Activated CD4-positive, alpha-beta T cell treated with anti-CD3 and anti-CD28 coated beads, Interleukin-2, amount 50 U/mL, for 4 hours (primary cell): Measurements from ENCODE around the gene CD28.

Experiments
- DNase-seq, 2 experiments: peaks; one replicate each; pipeline ENCODE4 v3.0.0-alpha.2; 2020

The CD28 gene

GRCh38 chr2:203706403-203706802 lies at the start of gene CD28:
Gene CD28, plus strand, starts transcription at chr2:203706639. Its CDS starts 58 bp downstream, at chr2:203706697.
- peak; percentile 62 to 70 for DNase-seq

GRCh38 chr2:203659331-203660049 lies 46.9 kb upstream of the CD28 start:
- no peak for DNase-seq

GRCh38 chr2:203660465-203660864 lies 46.0 kb upstream of the CD28 start:
- no peak for DNase-seq

- DNase-seq, result no peak
Observed at GRCh38 chr2:203661279-203661908, 45.0 kb upstream of the CD28 start.

- no peak for DNase-seq
Observed at GRCh38 chr2:203662487-203662886, 44.0 kb upstream of the CD28 start.

- DNase-seq, result no peak
Observed at GRCh38 chr2:203662951-203663350, 43.5 kb upstream of the CD28 start.

GRCh38 chr2:203664029-203664755 lies 42.2 kb upstream of the CD28 start:
- no peak for DNase-seq

- no peak for DNase-seq
Observed at GRCh38 chr2:203667838-203668237, 38.6 kb upstream of the CD28 start.

- no peak for DNase-seq
Observed at GRCh38 chr2:203669820-203670219, 36.6 kb upstream of the CD28 start.

- DNase-seq, result no peak
Observed at GRCh38 chr2:203670939-203671338, 35.5 kb upstream of the CD28 start.

- DNase-seq, result no peak
Observed at GRCh38 chr2:203671876-203672275, 34.6 kb upstream of the CD28 start.

- no peak for DNase-seq
Observed at GRCh38 chr2:203672856-203673255, 33.6 kb upstream of the CD28 start.

- DNase-seq, result no peak
Observed at GRCh38 chr2:203673933-203674332, 32.5 kb upstream of the CD28 start.

- DNase-seq, result no peak
Observed at GRCh38 chr2:203675086-203675485, 31.4 kb upstream of the CD28 start.

GRCh38 chr2:203678971-203679370 lies 27.5 kb upstream of the CD28 start:
- DNase-seq, result no peak

GRCh38 chr2:203679401-203679800 lies 27.0 kb upstream of the CD28 start:
- no peak for DNase-seq

GRCh38 chr2:203681978-203682377 lies 24.5 kb upstream of the CD28 start:
- no peak for DNase-seq

GRCh38 chr2:203682688-203683130 lies 23.7 kb upstream of the CD28 start:
- no peak for DNase-seq

GRCh38 chr2:203683421-203683820 lies 23.0 kb upstream of the CD28 start:
- no peak for DNase-seq

- no peak for DNase-seq
Observed at GRCh38 chr2:203683932-203684556, 22.4 kb upstream of the CD28 start.

- DNase-seq, result no peak
Observed at GRCh38 chr2:203685081-203685621, 21.3 kb upstream of the CD28 start.

- DNase-seq, result no peak
Observed at GRCh38 chr2:203685789-203686420, 20.5 kb upstream of the CD28 start.

GRCh38 chr2:203687165-203687564 lies 19.3 kb upstream of the CD28 start:
- no peak for DNase-seq
